ENCODE data around the gene FLT3. TPM values are rescaled to one million over a fixed set of nuclear protein-coding genes. Genes with fewer than 3 reads are reported as not detected.
A peak's percentile ranks its signal among the peaks of the same experiment; 100 is the strongest.
"Not testable (repeated sequence)": the region's sequence is repeated elsewhere in the genome, so short reads cannot be mapped to it uniquely, and the experiment has no call there.

The FLT3 gene
- not detected in 2 replicates for total RNA-seq

GRCh38 chr13:28100150-28101121 is at the start of gene FLT3:
TSS of gene FLT3 (minus strand) at chr13:28100576. CDS start at chr13:28100510, 66 bp downstream.
- no peak for DNase-seq (ENCODE audit: extremely low read depth, low read depth, low spot score)

GRCh38 chr13:28147495-28147894 is 47.1 kb upstream of the FLT3 start:
- no peak for DNase-seq (ENCODE audit: extremely low read depth, low read depth, low spot score)

GRCh38 chr13:28145049-28145448 is 44.7 kb upstream of the FLT3 start:
- DNase-seq (ENCODE audit: extremely low read depth, low read depth, low spot score) = no peak

GRCh38 chr13:28141542-28141941 is 41.2 kb upstream of the FLT3 start:
- not testable (repeated sequence) for DNase-seq (ENCODE audit: extremely low read depth, low read depth, low spot score)

GRCh38 chr13:28140433-28141125 is 40.2 kb upstream of the FLT3 start:
- DNase-seq (ENCODE audit: extremely low read depth, low read depth, low spot score) = no peak

GRCh38 chr13:28138756-28139470 is 38.5 kb upstream of the FLT3 start:
- DNase-seq (ENCODE audit: extremely low read depth, low read depth, low spot score) = no peak

GRCh38 chr13:28138012-28138755 is 37.8 kb upstream of the FLT3 start, which contains the start of gene PAN3:
TSS of gene PAN3 (plus strand) at chr13:28138545. CDS start at chr13:28138658, 113 bp downstream.
- peak; percentile 47 for DNase-seq (ENCODE audit: extremely low read depth, low read depth, low spot score)

GRCh38 chr13:28137596-28137995 is 37.2 kb upstream of the FLT3 start:
- DNase-seq (ENCODE audit: extremely low read depth, low read depth, low spot score) = no peak

GRCh38 chr13:28136916-28137315 is 36.5 kb upstream of the FLT3 start:
- DNase-seq (ENCODE audit: extremely low read depth, low read depth, low spot score) = no peak

GRCh38 chr13:28131646-28132045 is 31.3 kb upstream of the FLT3 start:
- no peak for DNase-seq (ENCODE audit: extremely low read depth, low read depth, low spot score)

- DNase-seq (ENCODE audit: extremely low read depth, low read depth, low spot score) = no peak
These were observed 29.7 kb upstream of the FLT3 start for GRCh38 chr13:28129911-28130693.

- DNase-seq (ENCODE audit: extremely low read depth, low read depth, low spot score) = no peak
These were observed 28.6 kb upstream of the FLT3 start for GRCh38 chr13:28128926-28129325.

GRCh38 chr13:28128030-28128429 is 27.7 kb upstream of the FLT3 start:
- DNase-seq (ENCODE audit: extremely low read depth, low read depth, low spot score) = no peak

GRCh38 chr13:28121224-28121623 is 20.8 kb upstream of the FLT3 start:
- DNase-seq (ENCODE audit: extremely low read depth, low read depth, low spot score) = no peak

GRCh38 chr13:28120317-28120716 is 19.9 kb upstream of the FLT3 start:
- DNase-seq (ENCODE audit: extremely low read depth, low read depth, low spot score) = no peak

GRCh38 chr13:28117689-28118377 is 17.5 kb upstream of the FLT3 start:
- DNase-seq (ENCODE audit: extremely low read depth, low read depth, low spot score) = no peak

- no peak for DNase-seq (ENCODE audit: extremely low read depth, low read depth, low spot score)
These were observed 16.4 kb upstream of the FLT3 start for GRCh38 chr13:28116736-28117135.

- DNase-seq (ENCODE audit: extremely low read depth, low read depth, low spot score) = no peak
These were observed 10.0 kb upstream of the FLT3 start for GRCh38 chr13:28110414-28110813.

GRCh38 chr13:28106976-28107375 is 6.6 kb upstream of the FLT3 start:
- no peak for DNase-seq (ENCODE audit: extremely low read depth, low read depth, low spot score)
